Measurements from ENCODE around the gene RABGAP1L. TPM values are rescaled to one million over a fixed set of nuclear protein-coding genes. Genes with fewer than 3 reads are reported as not detected.
A peak's percentile ranks its signal among the peaks of the same experiment; 100 is the strongest.
"Not testable (repeated sequence)": the region's sequence is repeated elsewhere in the genome, so short reads cannot be mapped to it uniquely, and the experiment has no call there.

RABGAP1L gene
- polyA plus RNA-seq, 4 donors = 21.6 to 29.8 (median 29.6) TPM

DNA sequence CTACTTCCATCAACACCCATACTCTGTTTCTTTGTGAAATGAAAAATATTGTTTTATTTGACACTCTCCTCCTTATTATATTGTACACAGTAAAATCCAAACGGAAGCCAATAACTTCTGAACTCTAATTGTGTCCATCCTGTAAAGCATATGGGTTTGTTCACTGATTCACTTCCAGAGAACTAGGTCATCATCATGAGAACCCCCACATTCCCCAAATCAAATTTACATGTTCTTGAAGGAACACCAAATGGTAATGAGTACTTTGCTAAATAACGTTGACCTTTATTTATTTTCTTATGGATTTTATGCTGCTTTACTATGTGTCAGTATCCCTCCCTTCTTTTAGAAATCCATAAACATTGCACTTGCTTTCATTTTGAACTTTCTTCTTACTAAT is 627.0 kb downstream of the RABGAP1L start:
- no peak for DNase-seq (ENCODE audit: low read depth in 4 of 4, low spot score in 3 of 4)

DNA sequence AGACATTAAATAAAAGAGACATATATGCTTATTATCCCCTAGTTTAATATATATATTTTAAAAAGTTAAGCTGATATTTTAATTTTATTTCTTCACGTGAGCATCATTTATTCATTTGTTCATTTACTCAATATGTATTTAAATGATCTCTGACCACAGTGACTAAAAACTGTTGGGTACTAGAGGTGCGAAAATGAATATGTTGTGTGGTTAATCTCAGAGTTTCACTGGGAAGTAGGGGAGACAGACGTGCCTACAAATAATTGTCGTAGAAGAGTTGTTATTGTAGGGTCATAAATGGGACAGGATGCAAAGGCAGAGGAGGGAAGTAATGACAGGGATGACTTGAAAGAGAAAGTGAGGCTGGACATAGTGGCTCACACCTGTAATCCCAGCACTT is 627.4 kb downstream of the RABGAP1L start:
- DNase-seq (ENCODE audit: low read depth in 4 of 4, low spot score in 3 of 4) = no peak

DNA sequence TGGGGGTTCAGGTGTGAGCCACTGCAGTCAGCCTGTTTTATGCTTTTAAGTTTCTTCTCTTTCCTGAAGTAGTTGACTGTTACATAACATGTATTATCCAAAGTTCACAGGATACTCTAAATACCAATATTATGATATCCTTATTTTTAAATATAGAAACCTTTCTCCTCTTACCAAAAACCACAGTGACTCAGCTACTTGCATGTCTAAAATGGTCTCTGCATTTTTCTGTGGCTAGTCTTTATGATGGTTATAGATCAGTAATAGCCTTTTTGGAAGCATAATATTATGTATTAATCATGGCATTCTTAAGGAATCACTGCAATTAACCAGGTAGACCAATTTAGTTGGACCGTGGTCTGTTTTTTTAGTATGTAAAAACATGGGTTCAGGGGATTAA is 629.7 kb downstream of the RABGAP1L start:
- no peak for DNase-seq (ENCODE audit: low read depth in 4 of 4, low spot score in 3 of 4)

DNA sequence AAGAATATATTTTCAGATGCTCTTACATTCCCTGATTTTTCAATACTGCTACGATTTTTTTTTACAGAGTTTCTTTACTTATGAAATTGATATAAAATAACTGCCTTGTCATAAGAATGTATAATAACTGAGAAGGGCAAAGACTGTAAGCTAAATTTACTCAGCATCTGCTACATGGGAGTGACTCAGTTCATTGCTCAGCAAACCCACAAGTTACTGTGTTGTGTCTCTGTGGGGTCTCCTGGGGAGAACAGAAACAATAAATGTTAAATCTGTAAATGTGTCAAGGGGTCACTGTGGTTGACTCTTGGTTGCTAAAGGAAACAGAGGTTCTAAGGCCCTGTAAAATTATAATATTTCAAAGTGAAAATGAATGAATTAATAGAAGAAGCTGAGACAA is 630.1 kb downstream of the RABGAP1L start:
- DNase-seq (ENCODE audit: low read depth in 4 of 4, low spot score in 3 of 4) = no peak

DNA sequence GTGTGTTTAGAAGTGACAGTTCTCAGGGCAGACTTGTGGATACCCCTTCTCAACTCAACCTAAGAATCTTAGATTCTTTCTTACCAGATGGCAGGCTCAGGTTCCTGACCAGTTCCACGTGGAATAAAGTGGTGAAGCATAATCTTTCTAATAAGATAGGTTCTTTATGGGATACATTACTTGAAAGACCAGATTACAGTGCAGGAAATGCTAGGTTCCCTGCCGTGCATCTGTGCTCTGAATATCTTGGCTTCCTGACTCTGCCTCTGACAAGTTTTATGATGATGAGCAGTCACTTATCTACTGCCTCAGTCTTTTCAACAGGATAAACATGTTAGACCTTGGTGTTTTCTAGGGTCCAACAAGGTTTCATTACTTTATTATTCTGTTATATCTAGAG is 632.5 kb downstream of the RABGAP1L start:
- DNase-seq (ENCODE audit: low read depth in 4 of 4, low spot score in 3 of 4) = no peak

DNA sequence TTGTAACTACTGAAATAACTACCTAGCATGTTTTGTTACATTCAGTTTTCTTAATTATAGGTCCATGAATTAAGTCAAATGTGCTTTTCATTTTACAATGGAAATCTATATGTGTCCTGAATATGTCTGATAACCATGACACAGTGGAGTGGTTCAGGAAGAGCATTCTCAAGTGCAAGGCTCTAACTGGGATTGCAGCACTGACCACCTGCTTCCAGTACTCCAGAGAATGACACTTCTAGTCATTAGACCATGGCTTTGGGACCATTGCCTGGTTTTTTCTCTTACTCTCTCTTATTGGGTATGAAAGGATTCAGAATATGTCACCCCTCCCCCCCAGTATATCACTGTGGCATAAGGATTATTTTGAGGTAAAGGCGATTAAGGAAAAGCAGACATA is 635.5 kb downstream of the RABGAP1L start:
- no peak for DNase-seq (ENCODE audit: low read depth in 4 of 4, low spot score in 3 of 4)

DNA sequence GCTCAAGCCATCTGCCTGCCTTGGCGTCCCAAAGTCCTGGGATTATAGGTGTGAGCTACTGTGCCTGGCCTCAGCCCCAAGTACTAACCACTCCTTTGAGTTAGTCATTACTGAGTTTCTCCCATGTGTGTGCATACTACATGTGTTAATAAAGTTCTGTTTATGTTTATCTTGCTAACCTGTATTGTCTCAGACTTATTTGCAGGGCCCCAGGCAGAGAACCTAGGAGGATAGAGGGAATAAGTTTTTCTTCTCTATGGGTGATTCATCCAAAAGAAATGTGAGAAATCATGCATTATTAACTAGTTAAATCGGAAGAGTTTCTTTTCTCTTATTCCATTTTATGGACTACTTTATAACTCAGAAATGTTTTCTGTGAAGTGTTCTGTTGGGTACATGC is 636.5 kb downstream of the RABGAP1L start:
- no peak for DNase-seq (ENCODE audit: low read depth in 4 of 4, low spot score in 3 of 4)

DNA sequence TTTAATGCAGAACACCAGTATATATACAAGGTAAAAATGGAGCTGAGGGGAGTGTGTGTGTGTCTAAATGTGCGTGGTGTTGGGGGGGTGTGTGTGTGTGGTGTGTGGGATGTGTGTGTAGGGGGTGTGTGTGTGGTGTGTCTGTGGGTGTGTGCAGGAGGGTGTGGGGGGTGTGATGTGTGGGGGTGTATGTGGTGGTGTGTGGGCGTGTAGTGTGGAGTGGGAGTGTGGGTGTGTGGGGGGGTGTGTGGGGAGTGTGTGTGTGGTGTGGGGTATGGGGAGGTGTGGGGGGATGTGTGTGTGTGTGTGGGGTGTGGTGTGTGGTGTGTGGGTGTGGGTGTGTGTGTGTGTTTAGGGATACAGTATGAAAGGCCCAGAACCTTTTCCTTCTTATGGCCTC is 638.1 kb downstream of the RABGAP1L start:
- DNase-seq (ENCODE audit: low read depth in 4 of 4, low spot score in 3 of 4) = no peak

DNA sequence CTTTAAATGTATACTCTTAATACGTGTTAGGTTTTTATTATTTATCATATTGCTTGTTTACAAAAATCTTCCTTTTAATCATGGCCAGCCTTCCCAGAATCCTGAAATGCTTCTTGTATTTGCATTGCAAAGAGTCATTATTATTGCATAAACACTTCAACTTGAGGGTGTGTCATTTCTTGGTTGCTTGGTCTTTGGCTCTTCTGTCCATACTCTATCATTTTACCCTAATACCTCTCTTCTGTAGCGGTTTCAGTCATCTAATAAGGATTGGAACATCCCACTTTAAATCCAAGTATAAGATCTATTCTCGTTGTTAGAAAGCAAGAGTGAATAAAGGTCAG is 639.8 kb downstream of the RABGAP1L start:
- DNase-seq (ENCODE audit: low read depth in 4 of 4, low spot score in 3 of 4) = no peak

DNA sequence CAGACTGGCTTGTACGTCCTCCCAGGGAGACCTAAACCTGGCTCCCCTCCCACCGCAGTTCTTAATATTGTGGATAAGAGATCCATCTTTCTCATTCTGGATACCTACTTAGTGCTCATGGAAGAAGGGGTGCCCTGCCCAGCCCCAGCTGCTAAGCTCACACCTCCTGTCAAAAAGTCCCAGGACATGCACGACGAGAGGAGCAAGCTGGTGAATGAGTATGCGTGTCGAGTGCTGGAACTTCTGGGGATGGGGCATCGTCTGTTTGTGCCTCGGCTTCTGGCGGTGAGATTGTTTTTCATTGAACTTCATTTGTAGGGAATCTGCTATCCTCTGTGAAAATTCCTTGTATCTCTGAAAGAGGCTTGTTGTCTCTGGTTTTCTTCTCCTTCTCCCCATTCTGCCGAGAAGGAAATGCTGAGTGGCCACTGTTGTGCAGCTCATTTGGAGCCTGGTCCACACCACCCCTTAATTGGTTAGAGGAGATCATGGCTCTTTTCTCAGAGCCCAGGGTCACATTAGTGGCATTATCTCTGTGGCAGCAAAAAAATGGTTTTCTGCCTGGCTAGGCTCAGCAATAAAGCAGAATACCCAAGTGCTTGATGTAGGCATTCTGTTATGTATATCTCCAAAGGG is 641.0 kb downstream of the RABGAP1L start:
- DNase-seq (ENCODE audit: low read depth in 4 of 4, low spot score in 3 of 4) = peak in 3 of 4 donors; percentile 18 to 25 (median 21)

DNA sequence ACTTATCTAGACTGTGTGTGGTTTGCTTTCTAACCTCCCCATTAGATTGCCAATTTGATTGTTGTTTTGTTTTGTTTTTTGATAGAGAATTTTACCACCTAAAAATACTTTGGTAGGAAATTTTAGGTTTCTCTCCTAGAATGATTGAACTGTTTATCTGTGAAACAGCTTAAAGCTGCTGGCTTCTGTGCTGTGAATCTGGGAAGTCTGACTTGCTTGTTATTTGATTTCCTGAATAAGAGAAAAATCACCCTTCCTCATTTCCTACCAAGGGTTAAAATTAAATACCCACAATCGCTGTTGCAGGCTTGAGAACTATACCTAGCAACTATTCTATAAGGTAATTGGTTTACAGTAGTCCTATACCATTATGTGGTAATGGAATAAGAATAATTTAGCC is 641.6 kb downstream of the RABGAP1L start:
- no peak for DNase-seq (ENCODE audit: low read depth in 4 of 4, low spot score in 3 of 4)

DNA sequence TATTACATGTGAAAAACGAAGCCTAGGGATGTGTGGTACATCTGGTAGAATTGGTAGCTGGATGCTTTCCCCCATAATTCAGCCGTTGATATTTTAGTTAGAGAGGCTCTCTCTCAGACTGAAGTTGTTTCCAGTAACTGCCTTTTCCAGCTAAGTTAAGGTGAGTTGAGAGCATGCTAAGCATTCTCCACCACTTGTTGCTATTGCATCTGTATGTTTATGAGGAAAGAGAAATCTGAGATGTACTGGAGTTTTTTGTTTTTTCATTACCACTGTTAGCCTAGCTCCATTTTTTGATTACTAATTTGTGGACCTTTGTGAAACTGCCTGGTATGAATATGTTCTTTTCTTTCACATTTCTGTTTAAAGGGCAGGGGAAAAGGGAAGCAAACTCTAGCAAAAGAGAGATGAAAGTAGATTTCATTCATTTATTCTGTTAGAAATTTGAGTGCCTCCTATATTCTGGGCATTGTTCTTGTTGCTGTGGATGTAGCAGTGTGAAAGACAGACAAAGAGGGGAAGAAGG is 650.5 kb downstream of the RABGAP1L start:
- DNase-seq (ENCODE audit: low read depth in 4 of 4, low spot score in 3 of 4) = no peak

DNA sequence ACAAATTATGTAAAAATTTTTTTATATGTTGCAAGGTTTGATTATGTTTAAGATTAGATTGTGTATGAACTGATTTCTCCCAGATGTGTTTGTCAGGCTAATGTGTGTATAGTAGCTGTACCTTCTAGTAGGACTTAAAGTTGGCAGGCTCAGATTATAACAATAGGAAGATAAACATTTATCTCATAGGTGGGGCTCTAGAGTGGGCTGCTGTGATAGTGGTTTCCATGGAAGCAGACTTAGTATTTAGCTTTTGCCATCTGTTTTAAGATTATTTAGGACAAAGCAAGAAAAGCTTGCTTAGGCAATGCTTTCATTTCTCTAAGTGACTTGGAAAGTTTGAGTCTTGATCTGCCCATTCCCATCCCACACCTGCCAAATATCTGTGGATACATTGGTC is 652.7 kb downstream of the RABGAP1L start:
- DNase-seq (ENCODE audit: low read depth in 4 of 4, low spot score in 3 of 4) = no peak

DNA sequence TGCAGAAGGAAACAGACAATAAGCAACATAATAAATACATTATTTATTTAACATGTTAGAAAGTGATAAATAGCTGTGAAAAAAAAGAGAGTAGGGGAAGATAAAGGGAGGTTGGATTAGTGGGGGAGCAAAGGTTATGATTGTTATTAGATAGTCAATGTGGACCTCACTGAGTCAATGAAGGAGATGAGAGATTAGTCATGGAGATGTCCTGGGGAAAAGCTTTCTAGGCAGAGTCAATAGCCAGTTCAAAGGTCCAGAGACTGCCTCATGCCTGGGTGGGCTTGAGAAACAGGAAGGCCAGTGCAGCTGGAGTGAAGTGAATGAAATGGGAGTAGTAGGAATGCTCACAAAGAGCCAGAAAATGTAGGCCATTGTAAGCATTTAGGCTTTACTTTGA is 653.3 kb downstream of the RABGAP1L start:
- DNase-seq (ENCODE audit: low read depth in 4 of 4, low spot score in 3 of 4) = no peak

DNA sequence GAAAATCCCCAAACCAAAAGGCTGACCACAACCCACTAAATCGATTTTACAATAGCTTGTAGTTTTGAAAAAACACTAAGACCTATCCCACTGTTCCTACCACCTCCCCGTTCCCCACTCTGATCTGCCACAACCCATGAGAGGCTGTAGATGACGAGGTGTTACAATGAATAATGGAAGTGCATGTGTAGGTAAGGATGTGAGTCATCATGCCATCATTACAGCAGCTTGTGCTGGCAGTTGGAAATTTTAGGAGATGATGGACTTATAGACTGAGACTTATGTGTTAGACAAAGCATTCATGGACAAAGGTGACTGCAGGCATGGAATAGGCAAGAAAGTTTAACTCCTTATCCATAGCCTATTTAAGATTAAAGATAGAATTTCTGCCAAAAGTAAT is 655.7 kb downstream of the RABGAP1L start:
- no peak for DNase-seq (ENCODE audit: low read depth in 4 of 4, low spot score in 3 of 4)

DNA sequence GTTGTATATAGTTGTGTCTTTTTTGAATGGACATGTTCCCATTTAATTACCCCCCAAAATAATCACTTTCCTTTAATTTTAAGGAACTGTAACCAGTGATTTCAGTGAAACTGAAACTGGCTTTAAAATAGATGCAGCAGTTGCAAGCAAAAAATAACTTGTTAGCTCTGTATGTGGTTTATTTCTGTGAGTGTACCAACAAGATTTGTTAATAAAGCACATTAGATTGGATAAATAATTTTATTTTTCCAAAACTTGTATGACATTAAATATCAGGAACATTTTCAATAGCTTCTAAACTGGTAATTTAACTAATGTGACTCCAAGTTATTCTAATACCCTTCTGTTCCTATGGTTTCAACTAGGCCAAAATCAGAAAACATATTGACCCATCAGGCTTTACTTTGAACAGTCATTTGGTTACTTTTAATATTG is 656.2 kb downstream of the RABGAP1L start:
- DNase-seq (ENCODE audit: low read depth in 4 of 4, low spot score in 3 of 4) = no peak

DNA sequence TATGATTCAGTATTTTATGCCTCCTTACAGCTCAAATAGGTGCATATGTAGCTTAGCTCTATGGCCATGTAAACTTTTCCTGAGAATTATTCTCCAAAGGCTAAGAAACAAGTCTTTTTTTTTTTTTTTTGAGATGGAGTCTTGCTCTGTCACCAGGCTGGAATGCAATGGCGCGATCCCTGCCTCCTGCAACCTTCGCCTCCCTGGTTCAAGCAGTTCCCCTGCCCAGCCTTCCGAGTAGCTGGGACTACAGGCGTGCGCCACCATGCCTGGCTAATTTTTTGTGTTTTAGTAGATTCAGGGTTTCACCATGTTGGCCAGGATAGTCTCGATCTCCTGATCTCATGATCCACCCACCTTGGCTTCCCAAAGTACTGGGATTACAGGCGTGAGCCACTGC is 657.3 kb downstream of the RABGAP1L start:
- not testable (repeated sequence) for DNase-seq (ENCODE audit: low read depth in 4 of 4, low spot score in 3 of 4)

DNA sequence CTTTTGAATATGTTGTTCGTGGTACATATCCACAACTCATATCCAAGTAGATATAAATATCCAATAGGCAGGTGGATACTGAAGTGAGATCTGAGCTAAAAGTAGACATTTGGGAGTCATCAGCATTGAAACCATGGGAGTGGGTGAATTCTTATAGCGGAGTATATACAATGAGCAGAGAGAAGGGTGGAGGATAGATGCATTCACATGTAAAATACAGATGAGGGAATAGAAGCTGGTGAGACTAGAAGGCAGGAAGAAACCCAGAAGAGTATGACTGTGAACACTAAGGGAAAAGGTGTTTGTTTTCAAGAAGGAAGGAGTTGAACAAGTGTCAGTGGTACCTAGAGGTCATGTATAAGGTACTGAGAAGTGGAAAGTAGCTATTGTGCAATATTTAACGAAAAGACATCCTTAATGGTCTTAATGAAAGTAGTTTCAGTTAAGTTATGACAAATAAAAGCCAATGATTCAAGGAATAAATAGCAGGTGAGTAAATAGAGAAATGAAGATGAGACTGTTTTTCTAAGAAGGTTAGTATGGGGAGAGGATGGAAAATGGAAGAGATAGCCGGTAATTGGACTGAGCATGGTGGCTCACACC is 658.8 kb downstream of the RABGAP1L start:
- DNase-seq (ENCODE audit: low read depth in 4 of 4, low spot score in 3 of 4) = no peak

DNA sequence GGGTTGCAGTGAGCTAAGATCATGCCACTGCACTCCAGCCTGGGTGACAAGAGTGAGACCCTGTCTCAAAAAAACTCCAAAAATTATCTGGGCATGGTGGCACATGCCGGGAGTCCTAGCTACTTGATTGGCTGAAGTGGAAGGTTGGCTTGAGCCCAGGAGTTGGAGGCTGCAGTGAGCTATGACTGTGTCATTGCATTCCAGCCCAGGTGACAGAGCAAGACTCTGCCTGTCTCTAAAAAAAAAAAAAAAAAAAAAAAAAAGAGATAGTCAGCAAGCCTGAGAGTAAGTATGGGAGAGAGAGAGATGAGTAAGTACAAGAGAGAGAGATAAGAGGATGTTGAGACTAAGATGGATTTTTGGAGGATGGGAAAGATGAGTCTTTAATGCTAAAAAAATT is 659.6 kb downstream of the RABGAP1L start:
- DNase-seq (ENCODE audit: low read depth in 4 of 4, low spot score in 3 of 4) = no peak

DNA sequence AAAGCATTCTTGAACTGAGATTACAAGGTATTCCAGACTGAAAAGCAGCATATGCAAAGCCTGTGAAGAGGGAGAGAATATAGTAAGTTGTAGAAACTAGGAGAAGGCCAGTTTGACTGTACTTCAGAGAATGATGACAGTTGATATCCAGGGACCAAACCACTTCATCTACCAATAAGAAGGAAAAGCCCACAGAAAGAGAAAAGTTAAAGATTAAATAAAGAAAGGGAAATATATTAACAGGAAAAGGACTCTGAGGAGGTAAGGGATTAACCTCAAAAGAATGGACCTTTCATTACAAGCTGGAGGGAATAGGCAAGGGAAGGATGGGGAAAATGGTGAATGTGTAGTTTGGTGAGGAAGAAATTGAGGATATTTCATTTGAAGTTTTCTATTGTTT is 660.3 kb downstream of the RABGAP1L start:
- DNase-seq (ENCODE audit: low read depth in 4 of 4, low spot score in 3 of 4) = no peak

DNA sequence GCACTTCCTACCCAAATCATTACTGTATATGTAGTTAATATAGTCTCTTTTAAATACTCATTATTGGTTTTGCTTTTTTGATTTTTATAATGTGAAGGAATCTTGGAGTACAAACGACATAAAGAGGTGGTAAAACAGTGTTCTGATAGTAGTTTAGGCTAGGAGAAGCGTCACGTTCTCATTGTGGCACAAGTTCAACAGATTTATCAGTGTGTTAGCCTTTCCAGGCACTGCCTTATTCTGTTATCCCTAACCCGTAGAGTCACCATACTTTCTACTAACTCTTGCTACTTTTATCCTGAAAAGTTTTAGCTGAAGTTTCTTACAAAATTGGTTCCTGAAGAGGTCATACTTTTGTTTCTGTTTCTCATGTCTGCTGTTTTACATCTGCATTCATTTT is 665.8 kb downstream of the RABGAP1L start:
- DNase-seq (ENCODE audit: low read depth in 4 of 4, low spot score in 3 of 4) = no peak

DNA sequence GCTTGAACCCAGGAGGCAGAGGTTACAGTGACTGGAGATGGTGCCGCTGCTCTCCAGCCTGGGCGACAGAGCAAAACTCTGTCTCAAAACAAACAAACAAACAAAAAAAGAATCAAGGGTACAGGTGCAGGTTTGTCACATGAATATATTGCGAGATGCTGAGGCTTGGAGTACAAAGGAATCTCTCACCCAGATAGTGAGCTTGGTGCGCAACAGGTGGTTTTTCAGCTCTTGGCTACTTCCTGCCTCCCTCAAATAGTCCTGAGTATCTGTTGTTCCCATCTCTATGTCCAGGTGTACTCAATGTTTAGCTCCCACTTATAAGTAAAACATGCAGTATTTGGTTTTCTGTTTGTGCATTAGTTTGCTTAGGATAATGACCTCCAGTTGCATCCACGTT is 666.5 kb downstream of the RABGAP1L start:
- no peak for DNase-seq (ENCODE audit: low read depth in 4 of 4, low spot score in 3 of 4)

DNA sequence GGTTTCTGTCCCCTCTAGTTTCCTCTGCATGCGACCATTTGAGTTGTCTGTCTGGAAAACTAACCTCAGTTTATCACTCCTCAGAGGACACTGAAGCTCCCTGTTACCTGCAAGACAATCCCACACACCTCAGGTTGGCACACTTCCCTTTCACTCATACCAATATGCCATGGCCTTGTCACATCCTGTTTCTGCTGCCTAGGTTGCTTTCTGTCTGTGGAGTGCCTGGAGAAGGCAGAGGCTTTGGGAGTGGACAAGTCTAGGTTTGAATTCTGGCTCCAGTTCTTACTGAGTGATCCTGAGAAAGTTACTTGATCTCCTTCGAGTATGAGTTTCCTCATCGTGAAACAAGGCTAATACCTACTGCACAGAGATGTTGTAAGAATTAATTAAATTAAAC is 668.9 kb downstream of the RABGAP1L start:
- no peak for DNase-seq (ENCODE audit: low read depth in 4 of 4, low spot score in 3 of 4)
